Large intestine (tissue), 3 donors: ENCODE measurements around the gene OR2AK2. TPM values are rescaled to one million over a fixed set of nuclear protein-coding genes. Genes with fewer than 3 reads are reported as not detected.

Experiments
- DNase-seq, 2 donors: peaks; one replicate each; pipeline versions ENCODE4 v3.0.0 to v3.0.0-alpha.2; 2013
- H3K27ac ChIP-seq: one replicate; pipeline ENCODE4 v1.5.1; 2013; ENCODE audit warnings: low read length
- H3K27me3 ChIP-seq: 2 replicates; pipeline ENCODE4 v1.6.1; 2013; ENCODE audit warnings: low read length; ENCODE audit not compliant: control insufficient read depth, insufficient read depth
- H3K36me3 ChIP-seq: 2 replicates; pipeline ENCODE4 v1.6.1; 2013; ENCODE audit warnings: low read length; ENCODE audit not compliant: control insufficient read depth, insufficient read depth
- H3K4me1 ChIP-seq: one replicate; pipeline ENCODE4 v1.6.1; 2013; ENCODE audit warnings: low read length; ENCODE audit not compliant: control insufficient read depth, insufficient read depth
- H3K4me3 ChIP-seq: one replicate; pipeline ENCODE4 v1.5.1; 2013; ENCODE audit warnings: low read length
- H3K9me3 ChIP-seq: one replicate; pipeline ENCODE4 v1.6.1; 2013; ENCODE audit warnings: mild to moderate bottlenecking, low read depth, low read length, moderate library complexity; ENCODE audit not compliant: control insufficient read depth
- WGBS: methylation state at CpG from one replicate; pipeline ENCODE4 v1.1.5; 2013; ENCODE audit warnings: low lambda C conversion rate; ENCODE audit not compliant: insufficient coverage; 5-methylcytosine and 5-hydroxymethylcytosine counted together
- polyA plus RNA-seq: library from polyadenylated mRNA; unstranded; fragments of 120-200 nt; gene quantifications from one replicate; pipeline ENCODE4 v1.2.1, GENCODE V29; 2013

OR2AK2 gene
- polyA plus RNA-seq, 1 donor: not detected

- no peaks in the 10 kb centered on the region for H3K4me1 ChIP-seq
- H3K27ac ChIP-seq: no peak overlapping the region
- no CpG with 5 or more reads among the region's 1 CpG for WGBS
- H3K9me3 ChIP-seq: no peaks in the 10 kb centered on the region
- H3K4me3 ChIP-seq: no peak overlapping the region
- H3K36me3 ChIP-seq: no peaks in the 10 kb centered on the region
- no peaks in the 10 kb centered on the region for H3K27me3 ChIP-seq
- DNase-seq: no peak
Observed at GRCh38 chr1:247953408-247953807, 11.6 kb upstream of the OR2AK2 start.

- no peaks in the 10 kb centered on the region for H3K27me3 ChIP-seq
- H3K9me3 ChIP-seq: peaks cover under 1% of the 10 kb centered on the region
- no peak overlapping the region for H3K27ac ChIP-seq
- H3K4me3 ChIP-seq: no peak overlapping the region
- H3K36me3 ChIP-seq: no peaks in the 10 kb centered on the region
- DNase-seq: no peak
- H3K4me1 ChIP-seq: no peaks in the 10 kb centered on the region
- WGBS: 52% methylated on average over 3 of the region's 3 CpGs
Observed at GRCh38 chr1:247961791-247962190, 3.2 kb upstream of the OR2AK2 start.

- Histone ChIP-seq H3K4me1 (no peaks in the 10 kb centered on the region), H3K27me3 (no peaks in the 10 kb centered on the region), H3K4me3 (no peak overlapping the region), H3K9me3 (peaks cover 6% of the 10 kb centered on the region), H3K36me3 (no peaks in the 10 kb centered on the region), H3K27ac (no peak overlapping the region)
- no peak for DNase-seq
- 80% methylated on average over 4 of the region's 4 CpGs for WGBS
Observed at GRCh38 chr1:247962911-247963588, 2.0 kb upstream of the OR2AK2 start.

- no peak for DNase-seq
- no peaks in the 10 kb centered on the region for H3K27me3 ChIP-seq
- no peak overlapping the region for H3K27ac ChIP-seq
- peaks cover 6% of the 10 kb centered on the region for H3K9me3 ChIP-seq
- no peaks in the 10 kb centered on the region for H3K4me1 ChIP-seq
- WGBS: 78% methylated on average over 2 of the region's 5 CpGs
- no peak overlapping the region for H3K4me3 ChIP-seq
- no peaks in the 10 kb centered on the region for H3K36me3 ChIP-seq
Observed at GRCh38 chr1:247966532-247967204, 1.6 kb downstream of the OR2AK2 start.

- peaks cover 8% of the 10 kb centered on the region for H3K9me3 ChIP-seq
- WGBS: 88% methylated on average over 1 of the region's 2 CpGs
Observed at GRCh38 chr1:247992986-247993385, 28.0 kb downstream of the OR2AK2 start.

GRCh38 chr1:247998811-247999210, 33.8 kb downstream of the OR2AK2 start:
- WGBS: 40% methylated on average over 1 of the region's 2 CpGs
- H3K4me3 ChIP-seq: no peak overlapping the region
- no peaks in the 10 kb centered on the region for H3K4me1 ChIP-seq
- no peaks in the 10 kb centered on the region for H3K36me3 ChIP-seq
- peaks cover 4% of the 10 kb centered on the region for H3K9me3 ChIP-seq
- no peak overlapping the region for H3K27ac ChIP-seq
- no peak for DNase-seq
- no peaks in the 10 kb centered on the region for H3K27me3 ChIP-seq

More at GRCh38 chr1:247992986-247993385, 28.0 kb downstream of the OR2AK2 start:
- Histone ChIP-seq H3K4me1 (no peaks in the 10 kb centered on the region), H3K4me3 (no peak overlapping the region), H3K36me3 (no peaks in the 10 kb centered on the region), H3K27me3 (no peaks in the 10 kb centered on the region), H3K27ac (no peak overlapping the region)
- DNase-seq: no peak

GRCh38 chr1:248000169-248000568, 35.1 kb downstream of the OR2AK2 start:
- no peaks in the 10 kb centered on the region for H3K27me3 ChIP-seq
- H3K9me3 ChIP-seq: no peaks in the 10 kb centered on the region
- no peaks in the 10 kb centered on the region for H3K4me1 ChIP-seq
- H3K36me3 ChIP-seq: no peaks in the 10 kb centered on the region
- WGBS: 100% methylated on average over 1 of the region's 1 CpG
- no peak overlapping the region for H3K4me3 ChIP-seq
- H3K27ac ChIP-seq: no peak overlapping the region
- no peak for DNase-seq

- H3K27me3 ChIP-seq: no peaks in the 10 kb centered on the region
- H3K4me1 ChIP-seq: no peaks in the 10 kb centered on the region
- no peak for DNase-seq
- H3K9me3 ChIP-seq: no peaks in the 10 kb centered on the region
- no peak overlapping the region for H3K4me3 ChIP-seq
- H3K27ac ChIP-seq: no peak overlapping the region
- WGBS: 80% methylated on average over 1 of the region's 1 CpG
- no peaks in the 10 kb centered on the region for H3K36me3 ChIP-seq
Observed at GRCh38 chr1:248007778-248008177, 42.7 kb downstream of the OR2AK2 start.

GRCh38 chr1:248009681-248010080, 44.6 kb downstream of the OR2AK2 start:
- H3K27ac ChIP-seq: no peak overlapping the region
- H3K9me3 ChIP-seq: no peaks in the 10 kb centered on the region
- no peaks in the 10 kb centered on the region for H3K4me1 ChIP-seq
- no CpG with 5 or more reads among the region's 3 CpGs for WGBS
- H3K36me3 ChIP-seq: no peaks in the 10 kb centered on the region
- no peak overlapping the region for H3K4me3 ChIP-seq
- no peaks in the 10 kb centered on the region for H3K27me3 ChIP-seq
- no peak for DNase-seq

GRCh38 chr1:248013229-248013710, 48.2 kb downstream of the OR2AK2 start, which contains the start of gene OR2L5:
Gene OR2L5, plus strand, starts transcription at chr1:248013660. Its CDS starts 8,288 bp downstream, at chr1:248021948.
- no peak within 1 kb of the TSS for H3K4me3 ChIP-seq
- 100% methylated on average over 1 of the region's 2 CpGs for WGBS
- no peaks in the 10 kb centered on the region for H3K9me3 ChIP-seq
- no peaks in the 10 kb centered on the region for H3K27me3 ChIP-seq
- H3K27ac ChIP-seq: no peak within 1 kb of the TSS
- no peak for DNase-seq
- H3K36me3 ChIP-seq: no peaks in the 10 kb centered on the region
- no peaks in the 10 kb centered on the region for H3K4me1 ChIP-seq
